ENCODE data around the gene RAB7A. TPM values are rescaled to one million over a fixed set of nuclear protein-coding genes. Genes with fewer than 3 reads are reported as not detected.

The RAB7A gene
- total RNA-seq, 1 donor from 2014 or later: 284 TPM

DNA sequence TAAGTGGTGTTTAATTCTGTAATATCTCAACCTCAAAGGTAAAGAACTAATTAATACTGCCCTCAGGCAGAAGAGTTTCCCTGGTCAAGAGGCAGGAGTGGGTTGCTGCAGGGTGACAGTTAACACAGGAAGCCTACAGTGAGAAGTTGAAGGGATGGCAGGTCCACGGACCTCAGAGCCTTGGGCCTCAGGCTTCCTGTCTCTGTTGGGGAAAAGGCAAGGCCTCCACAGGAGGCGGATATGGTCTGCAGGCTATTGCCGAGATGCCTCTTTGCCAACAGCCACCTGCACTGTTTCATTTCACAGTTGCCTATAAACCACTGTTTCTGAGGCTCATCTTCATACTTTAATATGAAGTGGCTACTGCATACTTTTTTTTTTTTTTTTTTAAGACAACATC is 42.0 kb upstream of the RAB7A start:
- H3K4me3 Mint-ChIP-seq (ENCODE audit: unreplicated experiment): no peak overlapping the region
- DNase-seq (ENCODE audit: extremely low spot score, unreplicated experiment): no peak
- H3K27me3 Mint-ChIP-seq (ENCODE audit: unreplicated experiment): no peaks in the 10 kb centered on the region
- H3K36me3 Mint-ChIP-seq (ENCODE audit: unreplicated experiment): no peaks in the 10 kb centered on the region
- no peak overlapping the region for H3K27ac Mint-ChIP-seq (ENCODE audit: unreplicated experiment)
- H3K4me1 Mint-ChIP-seq (ENCODE audit: unreplicated experiment): peaks cover 14% of the 10 kb centered on the region
- TF ChIP-seq, protein P1, sequence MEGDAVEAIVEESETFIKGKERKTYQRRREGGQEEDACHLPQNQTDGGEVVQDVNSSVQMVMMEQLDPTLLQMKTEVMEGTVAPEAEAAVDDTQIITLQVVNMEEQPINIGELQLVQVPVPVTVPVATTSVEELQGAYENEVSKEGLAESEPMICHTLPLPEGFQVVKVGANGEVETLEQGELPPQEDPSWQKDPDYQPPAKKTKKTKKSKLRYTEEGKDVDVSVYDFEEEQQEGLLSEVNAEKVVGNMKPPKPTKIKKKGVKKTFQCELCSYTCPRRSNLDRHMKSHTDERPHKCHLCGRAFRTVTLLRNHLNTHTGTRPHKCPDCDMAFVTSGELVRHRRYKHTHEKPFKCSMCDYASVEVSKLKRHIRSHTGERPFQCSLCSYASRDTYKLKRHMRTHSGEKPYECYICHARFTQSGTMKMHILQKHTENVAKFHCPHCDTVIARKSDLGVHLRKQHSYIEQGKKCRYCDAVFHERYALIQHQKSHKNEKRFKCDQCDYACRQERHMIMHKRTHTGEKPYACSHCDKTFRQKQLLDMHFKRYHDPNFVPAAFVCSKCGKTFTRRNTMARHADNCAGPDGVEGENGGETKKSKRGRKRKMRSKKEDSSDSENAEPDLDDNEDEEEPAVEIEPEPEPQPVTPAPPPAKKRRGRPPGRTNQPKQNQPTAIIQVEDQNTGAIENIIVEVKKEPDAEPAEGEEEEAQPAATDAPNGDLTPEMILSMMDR (IDR thresholded peaks at IDR 0.05): no peak
- no peaks in the 10 kb centered on the region for H3K9me3 Mint-ChIP-seq (ENCODE audit: unreplicated experiment)

DNA sequence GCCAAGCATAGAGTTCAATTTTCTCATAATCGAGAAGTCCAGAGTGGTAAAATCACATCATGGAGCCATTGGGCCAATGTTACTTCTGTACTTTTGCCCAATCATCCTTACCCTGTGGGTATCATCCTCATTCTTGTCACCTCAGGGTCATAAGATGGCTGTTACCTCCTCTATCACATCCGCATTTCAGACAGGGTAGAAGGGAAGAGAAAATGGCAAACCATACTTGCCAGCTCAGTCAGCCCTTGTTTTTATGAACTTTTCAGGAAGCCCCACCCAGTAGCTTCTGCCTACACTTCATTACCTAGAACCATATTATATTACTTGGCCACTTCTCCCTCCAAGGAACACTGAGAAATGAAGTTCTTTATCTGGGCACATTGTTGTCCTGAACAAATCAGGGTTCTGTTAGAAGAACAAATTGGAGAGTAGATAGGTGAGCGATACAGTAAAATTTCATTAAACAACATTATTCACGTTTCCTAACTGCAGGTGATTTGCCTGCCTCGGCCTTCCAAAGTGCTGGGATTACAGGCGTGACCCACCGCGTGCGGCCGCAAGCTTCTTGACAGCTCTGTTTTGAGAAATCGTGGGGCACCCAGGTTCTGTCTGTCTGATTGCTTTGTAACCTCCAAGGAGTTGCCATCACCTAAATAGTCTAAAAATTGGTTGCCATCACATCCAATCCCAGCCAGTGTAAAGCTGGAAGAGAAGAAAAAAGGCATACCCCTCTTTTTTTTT is 40.8 kb upstream of the RAB7A start:
- Mint-ChIP-seq H3K36me3 (ENCODE audit: unreplicated experiment) (no peaks in the 10 kb centered on the region), H3K9me3 (ENCODE audit: unreplicated experiment) (no peaks in the 10 kb centered on the region)
- TF ChIP-seq, protein P1 (IDR thresholded peaks at IDR 0.05): no peak

GRCh38 chr3:128686465-128686864 is 39.5 kb upstream of the RAB7A start:
- DNase-seq (ENCODE audit: extremely low spot score, unreplicated experiment): no peak
- TF ChIP-seq, protein P1 (IDR thresholded peaks at IDR 0.05): no peak
- H3K36me3 Mint-ChIP-seq (ENCODE audit: unreplicated experiment): no peaks in the 10 kb centered on the region
- H3K4me3 Mint-ChIP-seq (ENCODE audit: unreplicated experiment): no peak overlapping the region
- peaks cover 5% of the 10 kb centered on the region for H3K4me1 Mint-ChIP-seq (ENCODE audit: unreplicated experiment)
- H3K27me3 Mint-ChIP-seq (ENCODE audit: unreplicated experiment): no peaks in the 10 kb centered on the region
- H3K27ac Mint-ChIP-seq (ENCODE audit: unreplicated experiment): no peak overlapping the region
- H3K9me3 Mint-ChIP-seq (ENCODE audit: unreplicated experiment): no peaks in the 10 kb centered on the region

More for the DNA sequence above, 40.8 kb upstream of the RAB7A start:
- Mint-ChIP-seq H3K27me3 (ENCODE audit: unreplicated experiment) (no peaks in the 10 kb centered on the region), H3K27ac (ENCODE audit: unreplicated experiment) (no peak overlapping the region), H3K4me3 (ENCODE audit: unreplicated experiment) (no peak overlapping the region), H3K4me1 (ENCODE audit: unreplicated experiment) (peaks cover 13% of the 10 kb centered on the region)
- no peak for DNase-seq (ENCODE audit: extremely low spot score, unreplicated experiment)

GRCh38 chr3:128689060-128689459 is 36.9 kb upstream of the RAB7A start:
- Mint-ChIP-seq H3K9me3 (ENCODE audit: unreplicated experiment) (no peaks in the 10 kb centered on the region), H3K36me3 (ENCODE audit: unreplicated experiment) (no peaks in the 10 kb centered on the region), H3K4me3 (ENCODE audit: unreplicated experiment) (no peak overlapping the region), H3K27me3 (ENCODE audit: unreplicated experiment) (peaks cover 3% of the 10 kb centered on the region), H3K4me1 (ENCODE audit: unreplicated experiment) (no peaks in the 10 kb centered on the region), H3K27ac (ENCODE audit: unreplicated experiment) (no peak overlapping the region)
- no peak for DNase-seq (ENCODE audit: extremely low spot score, unreplicated experiment)
- TF ChIP-seq, protein P1 (IDR thresholded peaks at IDR 0.05): no peak

DNA sequence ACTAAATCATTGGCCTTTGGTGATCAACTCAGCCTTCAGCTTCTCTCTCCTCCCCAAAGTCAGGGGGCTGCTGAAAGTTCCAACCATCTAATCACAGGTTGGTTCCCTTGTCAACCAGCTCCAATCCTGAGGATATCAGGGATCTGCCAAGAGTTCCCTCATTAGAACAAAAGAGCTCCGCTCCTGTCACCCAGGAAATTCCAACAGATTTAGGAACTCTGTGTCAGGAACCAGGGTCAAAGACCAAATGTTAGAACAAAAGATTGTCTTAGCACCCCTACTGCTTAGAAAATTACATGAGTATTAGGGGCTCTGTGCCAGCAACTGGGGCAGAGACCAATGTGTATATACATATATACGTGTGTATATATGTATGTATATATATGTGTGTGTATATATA is 32.3 kb upstream of the RAB7A start:
- TF ChIP-seq, protein P1 (IDR thresholded peaks at IDR 0.05): no peak
- no peaks in the 10 kb centered on the region for H3K9me3 Mint-ChIP-seq (ENCODE audit: unreplicated experiment)
- no peak for DNase-seq (ENCODE audit: extremely low spot score, unreplicated experiment)
- H3K4me1 Mint-ChIP-seq (ENCODE audit: unreplicated experiment): no peaks in the 10 kb centered on the region
- no peaks in the 10 kb centered on the region for H3K36me3 Mint-ChIP-seq (ENCODE audit: unreplicated experiment)
- no peak overlapping the region for H3K4me3 Mint-ChIP-seq (ENCODE audit: unreplicated experiment)
- H3K27me3 Mint-ChIP-seq (ENCODE audit: unreplicated experiment): peaks cover 3% of the 10 kb centered on the region
- no peak overlapping the region for H3K27ac Mint-ChIP-seq (ENCODE audit: unreplicated experiment)
